ENCODE measurements around the gene KRTAP4-16.
A peak's percentile ranks its signal among the peaks of the same experiment; 100 is the strongest.

Gene KRTAP4-16

DNA sequence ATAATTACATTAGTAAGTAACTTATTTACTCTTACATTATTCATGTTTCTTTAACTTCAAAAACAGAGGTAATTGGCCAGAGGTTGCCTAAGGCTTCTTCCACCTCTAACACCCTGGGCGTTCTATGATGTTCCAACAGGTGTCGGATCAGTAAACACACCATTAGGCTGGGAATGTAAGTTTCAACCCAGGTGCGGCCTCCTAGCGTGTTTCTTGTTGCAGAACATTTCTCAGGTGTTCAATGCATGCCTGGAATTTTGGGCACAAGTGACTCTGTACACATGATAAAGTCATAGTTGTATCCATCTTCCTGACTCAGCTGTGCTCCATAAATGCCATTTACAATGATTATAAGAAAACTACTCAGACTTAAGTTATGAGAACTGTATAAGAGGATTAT is 48.0 kb downstream of the KRTAP4-16 start:
- no peak for DNase-seq (ENCODE audit: low read depth)
- TF ChIP-seq, protein P1, sequence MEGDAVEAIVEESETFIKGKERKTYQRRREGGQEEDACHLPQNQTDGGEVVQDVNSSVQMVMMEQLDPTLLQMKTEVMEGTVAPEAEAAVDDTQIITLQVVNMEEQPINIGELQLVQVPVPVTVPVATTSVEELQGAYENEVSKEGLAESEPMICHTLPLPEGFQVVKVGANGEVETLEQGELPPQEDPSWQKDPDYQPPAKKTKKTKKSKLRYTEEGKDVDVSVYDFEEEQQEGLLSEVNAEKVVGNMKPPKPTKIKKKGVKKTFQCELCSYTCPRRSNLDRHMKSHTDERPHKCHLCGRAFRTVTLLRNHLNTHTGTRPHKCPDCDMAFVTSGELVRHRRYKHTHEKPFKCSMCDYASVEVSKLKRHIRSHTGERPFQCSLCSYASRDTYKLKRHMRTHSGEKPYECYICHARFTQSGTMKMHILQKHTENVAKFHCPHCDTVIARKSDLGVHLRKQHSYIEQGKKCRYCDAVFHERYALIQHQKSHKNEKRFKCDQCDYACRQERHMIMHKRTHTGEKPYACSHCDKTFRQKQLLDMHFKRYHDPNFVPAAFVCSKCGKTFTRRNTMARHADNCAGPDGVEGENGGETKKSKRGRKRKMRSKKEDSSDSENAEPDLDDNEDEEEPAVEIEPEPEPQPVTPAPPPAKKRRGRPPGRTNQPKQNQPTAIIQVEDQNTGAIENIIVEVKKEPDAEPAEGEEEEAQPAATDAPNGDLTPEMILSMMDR (conservative IDR thresholded peaks at IDR 0.05; ENCODE audit: control insufficient read depth, insufficient read depth, low read depth, low read length), result no peak
- H3K4me3 ChIP-seq (ENCODE audit: control insufficient read depth, low read depth, low read length), result no peak overlapping the region

DNA sequence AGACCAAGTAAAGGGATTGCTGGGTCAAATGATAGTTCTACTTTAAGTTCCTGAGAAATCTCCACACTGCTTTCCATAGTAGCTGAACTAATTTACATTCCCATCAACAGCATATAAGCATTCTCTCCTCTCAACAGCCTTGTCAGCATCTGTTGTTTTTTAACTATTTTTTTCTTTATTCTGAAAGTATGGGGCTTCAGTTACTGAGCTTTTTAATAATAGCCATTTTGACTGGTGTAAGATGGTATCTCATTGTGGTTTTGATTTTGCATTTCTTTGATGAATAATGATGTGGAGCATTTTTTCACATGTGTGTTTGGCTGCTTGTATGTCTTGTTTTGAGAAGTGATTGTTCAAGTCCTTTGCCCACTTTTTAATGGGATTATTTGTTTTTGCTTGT is 49.4 kb downstream of the KRTAP4-16 start:
- TF ChIP-seq, protein P1 (conservative IDR thresholded peaks at IDR 0.05; ENCODE audit: control insufficient read depth, insufficient read depth, low read depth, low read length), result no peak
- H3K4me3 ChIP-seq (ENCODE audit: control insufficient read depth, low read depth, low read length), result no peak overlapping the region
- peak; percentile 28 for DNase-seq (ENCODE audit: low read depth)

Data from fibroblast of mammary gland (primary cell).